Umbilical cord (tissue), 2 donors: Measurements from ENCODE around the gene MOB1A. TPM values are rescaled to one million over a fixed set of nuclear protein-coding genes. Genes with fewer than 3 reads are reported as not detected.
A peak's percentile ranks its signal among the peaks of the same experiment; 100 is the strongest.
"Not testable (repeated sequence)": the region's sequence is repeated elsewhere in the genome, so short reads cannot be mapped to it uniquely, and the experiment has no call there.

Source experiments
- DNase-seq: peaks from one replicate; pipeline ENCODE4 v3.0.0-alpha.2; 2015; ENCODE audit warnings: low spot score
- total RNA-seq: library from RNA; depleted of rRNA; stranded (reverse); fragments of >200 nt; gene quantifications from one replicate; pipeline ENCODE4 v1.2.3, GENCODE V29; 2014; ENCODE audit warnings: low replicate concordance; ENCODE audit not compliant: insufficient read depth

MOB1A gene
- total RNA-seq, 1 donor from 2014 or later, result 112 TPM

DNA sequence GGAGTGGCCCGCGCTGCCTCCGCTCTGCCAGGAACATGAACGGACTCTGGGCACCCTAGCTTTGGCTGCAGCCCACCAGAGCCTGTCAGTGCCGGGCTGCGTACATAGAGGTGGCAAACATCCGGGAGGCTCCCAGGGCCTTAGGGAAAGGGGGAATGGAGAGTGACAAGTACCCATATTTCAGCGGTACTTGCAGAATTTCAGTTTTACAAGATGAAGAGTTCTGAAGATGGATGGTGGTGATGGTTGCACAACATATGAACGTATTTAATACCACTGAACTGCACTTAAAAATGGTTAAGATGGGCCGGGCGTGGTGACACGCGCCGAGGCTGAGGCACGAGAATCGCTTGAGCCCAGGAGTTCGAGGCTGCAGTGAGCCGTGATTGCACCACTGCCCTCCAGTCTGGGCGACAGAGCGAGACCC is 20.6 kb upstream of the MOB1A start:
- no peak for DNase-seq

DNA sequence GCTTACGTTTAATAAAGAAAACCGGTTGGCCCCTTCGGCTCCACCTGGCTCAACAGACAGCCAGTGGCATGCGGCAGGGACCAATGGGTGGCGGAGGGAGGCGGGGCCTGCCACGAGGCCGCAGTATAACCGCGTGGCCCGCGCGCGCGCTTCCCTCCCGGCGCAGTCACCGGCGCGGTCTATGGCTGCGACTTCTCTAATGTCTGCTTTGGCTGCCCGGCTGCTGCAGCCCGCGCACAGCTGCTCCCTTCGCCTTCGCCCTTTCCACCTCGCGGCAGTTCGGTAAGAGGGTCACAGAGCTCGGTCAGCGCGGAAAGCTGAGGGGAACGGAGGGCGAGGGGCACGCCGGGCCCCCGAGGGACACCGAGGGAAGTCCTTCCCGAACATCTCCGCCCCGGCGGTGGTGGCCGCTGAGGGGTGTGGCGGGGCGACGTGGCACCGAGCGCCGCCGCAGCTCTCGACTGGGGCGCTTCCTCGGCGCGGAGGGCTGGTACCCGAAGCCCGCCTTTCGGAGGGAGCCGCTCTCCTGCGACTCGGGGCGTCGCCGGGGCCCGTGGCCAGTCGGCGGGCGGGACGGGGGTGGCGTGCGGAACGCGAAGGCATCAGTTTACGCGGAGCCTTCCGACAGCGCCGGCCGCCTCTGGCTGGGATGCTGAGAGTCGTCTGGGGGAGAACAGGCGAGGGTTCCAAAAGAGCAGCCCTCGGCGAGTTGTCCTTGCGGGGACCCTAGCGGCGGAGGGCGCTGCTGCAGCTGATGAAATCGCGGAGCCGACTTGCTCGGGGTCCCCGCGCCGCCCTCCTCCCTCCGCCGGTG is 20.0 kb upstream of the MOB1A start, which contains the start of gene MTHFD2:
Gene MTHFD2, plus strand, starts transcription at position 155 of the 814 bp plus-strand sequence. Its CDS starts 27 bp downstream, at position 182.
- DNase-seq, result peak; percentile 97

DNA sequence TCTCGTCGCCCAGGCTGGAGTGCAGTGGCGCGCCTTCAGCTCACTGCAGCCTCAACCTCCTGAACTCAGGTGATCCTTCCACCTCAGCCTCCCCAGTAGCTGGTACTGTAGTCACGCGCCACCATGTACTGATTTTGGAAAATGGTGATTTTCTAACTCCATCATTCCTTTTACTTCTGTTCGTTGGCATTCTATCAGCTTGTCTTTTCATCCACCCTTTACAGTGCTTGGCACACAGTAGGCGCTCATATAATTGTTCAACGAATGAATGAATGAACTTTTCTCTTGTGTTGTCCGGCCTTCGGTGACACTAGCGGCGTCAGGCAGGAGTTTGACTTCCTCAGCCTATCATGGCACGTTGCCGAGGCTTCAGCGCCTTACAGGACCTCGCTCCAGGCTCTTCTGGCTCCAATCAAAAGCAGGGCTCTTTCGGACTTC is 19.4 kb upstream of the MOB1A start:
- no peak for DNase-seq

DNA sequence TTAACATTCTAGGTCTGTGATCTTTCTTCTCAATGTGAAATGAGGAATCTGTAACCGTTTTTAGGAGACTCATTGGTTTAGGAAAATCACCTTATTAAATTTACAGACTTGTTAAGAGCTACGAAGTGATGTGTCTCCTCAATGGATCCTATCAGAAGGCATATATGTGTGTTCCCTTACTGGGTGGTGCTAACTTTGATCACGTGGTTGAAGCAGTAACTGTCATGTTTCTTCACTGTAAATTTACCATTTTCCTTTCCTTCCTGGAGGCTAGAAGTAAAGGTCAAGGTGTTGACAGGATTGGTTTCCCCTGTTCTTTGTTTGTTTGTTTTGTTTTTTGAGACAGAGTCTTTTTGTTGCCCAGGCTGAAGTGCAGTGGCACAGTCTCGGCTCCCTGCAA is 18.4 kb upstream of the MOB1A start:
- DNase-seq, result no peak

DNA sequence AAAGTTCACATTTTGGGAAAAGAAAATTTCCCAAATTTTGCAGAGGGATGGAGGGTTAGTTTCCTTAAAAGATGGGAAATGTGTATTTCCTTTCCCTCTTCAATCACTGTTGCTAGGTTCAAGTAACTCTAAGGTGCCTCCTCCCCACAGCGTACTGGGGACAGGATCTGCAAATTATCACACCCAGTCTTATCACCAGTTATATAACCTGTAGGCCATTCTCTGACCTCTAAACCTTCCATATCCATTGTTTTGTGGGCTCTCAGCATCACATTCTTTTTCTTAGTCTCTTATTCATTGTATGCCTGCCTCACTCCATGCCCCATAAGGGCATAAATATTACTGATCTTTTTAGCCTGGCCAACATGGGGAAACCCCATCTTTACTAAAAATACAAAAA is 16.1 kb upstream of the MOB1A start:
- DNase-seq, result no peak

DNA sequence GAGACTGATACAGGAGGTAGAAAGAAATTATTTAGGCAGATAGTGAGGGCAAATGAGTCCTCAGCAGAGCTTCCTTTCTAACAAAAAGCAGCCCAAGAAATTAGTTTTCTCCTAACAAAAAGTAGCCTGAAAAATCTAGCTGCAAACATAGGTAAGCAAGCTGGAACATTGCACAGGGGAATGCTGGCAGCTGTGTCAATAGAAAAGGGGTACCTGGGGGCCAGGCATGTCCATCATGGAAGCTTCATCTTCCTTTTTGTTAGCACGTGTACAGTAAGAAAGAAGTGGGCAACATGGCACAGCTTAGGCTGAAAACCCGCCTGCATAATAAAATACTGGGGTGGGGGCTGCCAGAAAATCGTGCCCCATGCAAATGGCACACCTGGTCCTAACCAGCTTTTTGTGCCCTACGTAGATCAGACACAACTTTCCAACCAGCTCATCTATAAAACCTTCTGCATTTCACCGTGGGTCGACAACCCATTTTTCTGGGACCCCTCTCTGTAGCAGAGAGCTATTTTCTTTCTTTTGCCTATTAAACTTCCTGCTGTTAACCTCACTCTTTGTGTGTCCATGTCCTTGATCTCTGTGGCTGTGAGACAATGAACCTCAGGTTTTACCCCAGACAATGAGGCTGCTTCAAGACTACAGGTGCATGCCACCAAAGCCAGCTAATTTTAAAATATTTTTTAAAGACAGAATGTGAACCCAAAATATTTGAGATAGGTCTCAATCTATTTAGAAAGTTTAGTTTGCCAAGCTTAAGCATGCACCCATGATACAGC is 13.1 kb upstream of the MOB1A start:
- no peak for DNase-seq

DNA sequence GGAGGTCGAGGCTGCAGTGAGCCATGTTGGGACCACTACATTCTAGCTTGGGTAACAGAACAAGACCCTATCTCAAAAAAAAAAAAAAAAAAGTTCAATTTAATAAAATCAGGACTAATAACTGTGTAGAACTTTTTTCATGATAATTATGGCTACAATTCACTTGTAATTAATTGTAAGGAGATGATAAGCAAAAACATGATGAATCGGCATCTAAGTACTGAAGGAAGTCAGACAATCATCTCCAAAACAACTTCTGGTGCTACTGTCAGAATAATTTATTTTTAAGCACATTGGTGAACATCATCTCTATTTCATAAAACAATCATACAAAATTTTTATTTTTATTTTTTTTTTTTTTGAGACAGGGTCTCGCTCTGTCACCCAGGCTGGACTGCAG is 10.0 kb upstream of the MOB1A start:
- no peak for DNase-seq

DNA sequence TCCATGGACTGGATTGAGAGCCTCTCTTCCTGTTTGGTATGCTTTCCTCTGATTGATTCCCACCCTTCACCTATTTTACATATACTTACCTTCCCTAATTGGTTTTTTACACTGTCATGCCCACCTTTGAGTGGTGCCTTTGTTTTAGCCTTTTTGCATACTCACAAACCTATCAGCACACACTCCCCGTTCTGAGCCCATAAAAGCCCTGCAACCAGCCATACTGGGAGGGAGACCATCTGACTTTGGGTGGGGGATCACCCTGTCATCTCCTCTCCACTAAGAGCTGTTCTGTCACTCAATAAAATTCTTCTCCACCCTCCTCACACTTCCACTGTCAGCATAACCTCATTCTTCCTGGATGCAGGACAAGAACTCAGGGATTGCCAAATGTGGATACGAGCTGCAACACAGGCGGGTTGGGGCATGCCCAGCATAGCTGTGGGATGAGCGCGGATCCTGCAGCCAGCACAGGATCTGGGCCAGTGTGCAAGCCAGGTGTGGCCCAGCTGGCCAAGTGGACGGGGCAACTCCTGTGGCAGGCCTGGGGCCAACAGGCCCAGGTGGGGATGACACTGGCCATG is 9.4 kb upstream of the MOB1A start:
- DNase-seq, result no peak

DNA sequence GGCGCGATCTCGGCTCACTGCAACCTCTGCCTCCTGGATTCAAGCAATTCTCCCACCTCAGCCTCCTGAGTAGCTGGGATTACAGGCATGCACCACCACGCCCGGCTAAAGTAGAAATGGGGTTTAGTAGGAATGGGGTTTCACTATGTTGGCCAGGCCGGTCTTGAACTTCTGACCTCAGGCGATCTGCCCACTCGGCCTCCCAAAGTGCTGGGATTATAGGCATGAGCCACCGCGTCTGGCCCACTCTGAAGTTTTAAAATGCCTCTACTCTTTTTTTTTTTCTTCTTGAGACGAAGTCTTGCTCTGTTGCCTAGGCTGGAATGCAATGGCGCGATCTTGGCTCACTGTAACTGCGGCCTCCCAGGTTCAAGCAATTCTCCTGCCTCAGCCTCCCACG is 8.0 kb upstream of the MOB1A start:
- DNase-seq, result not testable (repeated sequence)

DNA sequence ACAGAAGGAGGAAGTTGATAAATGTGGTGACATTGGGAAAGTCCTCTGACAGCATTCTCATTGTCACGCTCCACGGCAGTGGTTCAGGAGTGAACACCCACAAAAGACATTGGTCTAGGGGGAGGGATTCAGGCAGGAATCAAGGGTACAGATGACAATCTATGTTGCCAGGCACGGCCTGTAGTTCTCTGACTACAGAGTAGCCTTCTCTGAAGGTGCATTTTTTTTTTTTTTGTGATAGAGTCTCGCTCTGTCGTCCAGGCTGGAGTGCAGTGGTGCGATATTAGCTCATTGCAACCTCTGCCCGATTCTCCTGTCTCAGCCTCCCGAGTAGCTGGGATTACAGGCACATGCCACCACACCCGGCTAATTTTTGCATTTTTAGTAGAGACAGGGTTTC is 7.4 kb upstream of the MOB1A start:
- DNase-seq, result no peak

DNA sequence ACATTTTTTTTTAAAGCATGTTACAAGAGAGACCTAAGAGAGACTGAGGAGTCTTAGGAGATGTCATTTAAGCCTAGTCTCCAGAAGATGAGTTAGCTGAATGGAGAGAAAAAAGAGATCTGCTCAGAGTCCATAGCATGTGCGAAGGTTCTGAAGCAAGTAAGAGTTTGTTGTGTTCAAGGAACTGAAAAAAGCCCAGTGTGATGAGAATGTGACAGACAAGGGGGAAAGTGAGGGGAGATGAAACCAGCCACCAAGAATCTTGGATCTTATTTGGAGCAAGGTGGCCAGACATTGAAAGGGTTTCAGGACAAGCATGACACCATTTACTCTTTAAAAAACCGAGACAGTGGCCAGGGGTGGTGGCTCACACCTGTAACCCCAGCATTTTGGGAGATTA is 5.2 kb upstream of the MOB1A start:
- DNase-seq, result no peak

DNA sequence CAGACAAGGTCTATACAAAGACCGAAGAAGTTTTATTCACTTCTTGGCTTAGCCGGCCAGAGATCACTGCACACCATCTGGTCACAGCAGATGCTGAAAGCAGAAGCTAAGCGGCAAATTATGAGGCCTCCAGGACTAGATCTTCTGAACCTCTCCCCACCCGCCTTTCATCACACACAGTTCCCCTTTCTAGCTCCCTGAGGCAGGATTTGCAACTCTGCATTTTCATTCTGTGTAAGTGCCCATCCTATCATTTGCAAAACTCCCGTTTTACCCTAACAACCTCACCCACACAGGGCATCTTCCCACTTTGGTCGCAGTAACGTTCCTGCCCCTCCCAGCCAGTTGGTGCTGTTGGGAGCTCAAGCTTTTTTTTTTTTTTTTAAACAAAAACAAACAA is 3.1 kb upstream of the MOB1A start:
- DNase-seq, result peak; percentile 67

DNA sequence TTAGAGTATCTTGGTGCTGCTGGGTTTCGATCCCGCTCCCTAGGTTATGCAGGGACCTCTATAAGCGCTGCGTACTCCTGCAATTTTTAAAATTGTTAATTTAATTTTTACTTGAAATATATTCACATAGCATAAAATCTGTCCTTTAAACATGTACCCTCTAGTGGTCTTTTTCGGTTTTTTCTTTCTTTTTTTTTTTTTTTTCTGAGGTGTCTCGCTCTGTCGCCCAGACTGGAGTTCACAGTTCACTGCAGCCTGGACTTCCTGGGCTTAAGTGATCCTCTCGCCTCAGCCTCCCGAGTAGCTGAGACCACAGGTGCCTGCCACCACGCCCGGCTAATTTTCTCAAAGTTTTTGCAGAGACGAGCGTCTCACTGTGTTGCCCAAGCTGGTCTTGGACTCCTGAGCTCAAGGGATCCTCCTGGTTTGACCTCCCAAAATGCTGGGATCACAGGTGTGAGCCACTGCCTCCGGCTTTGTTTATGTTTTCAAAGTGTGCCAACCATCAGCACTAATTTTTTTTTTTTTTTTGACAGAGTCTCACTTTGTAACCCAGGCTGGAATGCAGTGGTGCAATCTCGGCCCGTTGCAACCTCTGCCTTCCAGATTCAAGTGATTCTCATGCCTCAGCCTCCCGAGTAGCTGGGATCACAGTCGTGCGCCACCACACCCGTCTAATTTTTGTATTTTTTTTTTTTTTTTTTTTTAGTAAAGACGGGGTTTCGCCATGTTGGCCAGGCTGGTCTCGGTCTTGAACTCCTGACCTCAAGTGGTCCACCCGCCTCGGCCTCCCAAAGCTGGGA is 585 bp upstream of the MOB1A start:
- DNase-seq, result no peak

DNA sequence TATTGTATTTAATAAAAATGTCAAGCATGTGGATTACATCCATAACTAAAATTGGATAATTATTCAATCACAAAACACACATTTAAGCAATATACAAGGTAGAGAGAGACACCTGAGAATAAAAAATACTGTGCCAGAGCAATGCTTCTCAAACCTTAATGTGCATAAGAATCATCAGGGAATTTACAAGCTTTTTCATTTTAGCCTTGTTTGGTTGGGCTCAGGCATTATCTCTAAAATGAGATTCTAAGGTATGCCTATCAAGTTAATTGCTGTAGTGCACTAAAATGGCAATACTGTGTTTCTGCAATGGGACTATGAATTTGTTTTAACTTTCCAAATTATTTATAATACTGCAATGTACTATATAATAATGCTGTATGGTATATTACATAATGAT is 983 bp downstream of the MOB1A start:
- no peak for DNase-seq

DNA sequence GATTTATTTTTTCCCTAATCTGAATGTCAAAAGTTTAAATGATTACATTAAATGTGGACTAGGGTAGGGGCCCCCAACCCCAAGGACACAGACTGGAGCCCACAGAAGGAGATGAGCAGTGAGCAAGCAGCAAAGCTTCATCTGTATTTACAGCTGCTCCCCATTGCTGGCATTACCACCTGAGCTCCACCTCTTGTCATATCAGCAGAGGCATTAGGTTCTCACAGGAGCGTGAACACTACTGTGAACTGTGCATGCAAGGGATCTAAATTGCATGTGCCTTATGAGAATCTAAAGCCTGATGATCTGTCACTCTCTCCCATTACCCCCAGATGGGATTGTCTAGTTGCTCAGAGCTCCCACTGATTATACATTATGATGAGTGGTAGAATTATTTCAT is 3.8 kb downstream of the MOB1A start:
- DNase-seq, result no peak

DNA sequence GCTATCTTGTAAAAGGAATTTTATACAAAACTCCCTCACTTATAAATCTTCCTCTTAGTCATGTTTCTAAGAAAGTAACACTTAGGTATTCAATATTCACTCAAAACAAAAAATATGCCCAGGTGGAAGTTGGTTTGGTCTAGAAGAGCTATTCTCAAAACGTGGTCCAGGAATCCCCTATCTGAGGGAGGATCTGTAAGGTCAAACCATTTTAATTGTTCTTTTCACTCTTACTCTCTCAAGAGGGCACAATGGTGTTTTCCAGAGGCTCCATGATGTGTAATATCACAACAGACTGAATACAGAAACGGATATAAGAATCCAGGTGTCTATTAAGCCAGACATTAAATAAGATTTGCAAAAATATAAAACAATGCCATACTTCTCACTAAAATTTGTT is 9.9 kb downstream of the MOB1A start:
- no peak for DNase-seq

DNA sequence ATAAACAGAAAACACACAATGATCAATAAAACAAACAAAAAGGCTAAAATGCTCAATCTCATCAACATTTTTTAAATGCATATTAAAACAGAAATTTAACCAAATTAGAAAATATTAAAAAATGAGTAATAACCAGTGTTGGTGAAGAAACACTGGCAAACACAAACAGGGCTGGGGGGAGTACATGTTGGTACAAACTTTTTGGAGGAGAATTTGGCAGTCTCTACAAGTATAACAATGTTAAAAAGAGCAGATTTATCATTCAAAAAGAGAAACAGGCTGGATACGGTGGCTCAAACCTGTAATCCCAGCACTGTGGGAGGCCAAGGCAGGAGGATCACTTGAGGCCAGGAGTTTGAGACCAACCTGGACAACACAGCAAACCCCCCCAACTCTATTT is 13.9 kb downstream of the MOB1A start:
- DNase-seq, result no peak

DNA sequence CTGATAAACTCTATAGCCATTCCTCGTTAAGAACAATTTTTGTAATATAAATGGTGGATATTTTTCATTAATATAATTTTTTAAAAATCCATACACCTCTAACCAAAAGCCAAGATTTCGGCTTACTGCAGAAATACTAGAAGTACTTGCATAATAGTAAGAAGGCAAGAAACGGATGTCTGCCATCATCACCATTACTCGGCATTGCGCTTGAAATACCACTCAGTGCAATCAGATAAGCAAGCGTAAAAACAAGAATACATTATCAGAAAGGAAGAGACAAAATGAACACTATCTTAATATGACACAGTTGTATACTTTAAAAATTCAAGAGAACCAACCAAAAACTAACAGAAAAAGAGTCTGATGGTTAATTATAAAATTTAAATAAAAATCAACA is 15.7 kb downstream of the MOB1A start:
- DNase-seq, result no peak

DNA sequence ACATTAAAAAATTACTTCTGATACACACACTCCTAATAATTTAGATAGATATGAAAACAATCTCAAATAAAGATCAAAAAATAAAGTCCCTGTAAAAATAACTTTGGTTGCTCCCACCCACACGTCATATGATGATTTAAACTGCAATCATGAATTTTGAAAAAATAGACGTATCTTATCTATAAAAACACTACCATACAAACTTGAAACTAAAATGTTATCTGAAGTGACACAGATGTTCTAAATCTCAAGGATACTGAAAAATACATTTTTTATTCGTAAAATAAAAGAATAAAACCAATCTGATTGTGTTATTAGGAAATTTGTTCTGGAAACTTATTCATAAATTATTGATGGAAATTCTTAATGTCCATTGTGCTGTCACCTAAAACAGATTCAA is 22.8 kb downstream of the MOB1A start:
- DNase-seq, result no peak

DNA sequence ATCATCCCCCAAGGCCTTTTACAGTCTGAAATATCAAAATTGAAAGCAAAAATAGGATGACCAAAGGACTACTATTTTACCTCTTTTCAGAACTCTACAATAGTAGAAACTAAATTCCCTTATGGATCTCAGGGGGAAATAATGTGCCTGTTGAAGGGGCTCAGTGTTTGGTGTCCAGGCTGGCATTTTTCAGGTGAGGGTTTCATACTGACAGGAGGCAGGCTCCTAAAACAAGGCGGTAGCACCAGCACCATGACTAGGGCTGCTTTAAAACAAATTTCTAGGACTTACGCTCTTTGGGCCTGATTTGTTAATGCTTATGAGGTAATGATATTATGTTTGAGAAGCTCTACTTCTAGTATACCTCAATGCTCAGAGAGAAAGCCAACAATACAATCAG is 25.7 kb downstream of the MOB1A start:
- no peak for DNase-seq

DNA sequence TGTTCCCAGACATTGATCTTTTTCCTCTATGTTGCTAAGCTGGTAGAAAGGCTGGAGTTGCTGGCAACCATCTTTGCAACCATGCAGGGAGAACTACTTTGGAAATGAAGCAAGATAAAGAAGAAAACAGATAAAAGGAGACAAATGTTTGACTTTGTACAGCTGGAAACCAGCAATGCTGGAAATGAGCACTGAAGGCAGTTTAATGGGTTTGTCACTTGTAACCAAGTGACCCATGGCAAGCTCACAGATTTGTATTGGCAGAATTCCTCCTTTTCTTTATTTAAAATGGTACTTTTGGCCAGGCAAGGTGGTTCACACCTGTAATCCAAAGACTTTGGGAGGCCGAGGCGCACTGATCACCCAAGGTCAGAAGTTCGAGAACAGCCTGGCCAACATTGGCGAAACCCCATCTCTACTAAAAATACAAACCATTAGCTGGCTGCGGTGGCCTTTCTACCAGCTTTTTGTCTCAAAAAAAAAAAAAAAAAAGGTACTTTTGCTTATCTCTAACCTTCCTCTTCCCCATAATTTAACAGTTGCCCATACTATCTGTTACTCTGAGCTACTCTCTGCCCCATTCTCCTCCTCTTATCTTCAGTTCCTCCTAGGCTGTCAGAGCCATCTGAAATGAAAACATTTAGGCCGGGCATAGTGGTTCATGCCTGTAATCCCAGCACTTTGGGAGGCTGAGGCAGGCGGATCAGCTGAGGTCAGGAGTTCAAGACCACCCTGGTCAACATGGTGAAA is 28.9 kb downstream of the MOB1A start:
- no peak for DNase-seq
